Measurements from ENCODE around the gene RPP25L.
A peak's percentile ranks its signal among the peaks of the same experiment; 100 is the strongest.

Gene RPP25L

DNA sequence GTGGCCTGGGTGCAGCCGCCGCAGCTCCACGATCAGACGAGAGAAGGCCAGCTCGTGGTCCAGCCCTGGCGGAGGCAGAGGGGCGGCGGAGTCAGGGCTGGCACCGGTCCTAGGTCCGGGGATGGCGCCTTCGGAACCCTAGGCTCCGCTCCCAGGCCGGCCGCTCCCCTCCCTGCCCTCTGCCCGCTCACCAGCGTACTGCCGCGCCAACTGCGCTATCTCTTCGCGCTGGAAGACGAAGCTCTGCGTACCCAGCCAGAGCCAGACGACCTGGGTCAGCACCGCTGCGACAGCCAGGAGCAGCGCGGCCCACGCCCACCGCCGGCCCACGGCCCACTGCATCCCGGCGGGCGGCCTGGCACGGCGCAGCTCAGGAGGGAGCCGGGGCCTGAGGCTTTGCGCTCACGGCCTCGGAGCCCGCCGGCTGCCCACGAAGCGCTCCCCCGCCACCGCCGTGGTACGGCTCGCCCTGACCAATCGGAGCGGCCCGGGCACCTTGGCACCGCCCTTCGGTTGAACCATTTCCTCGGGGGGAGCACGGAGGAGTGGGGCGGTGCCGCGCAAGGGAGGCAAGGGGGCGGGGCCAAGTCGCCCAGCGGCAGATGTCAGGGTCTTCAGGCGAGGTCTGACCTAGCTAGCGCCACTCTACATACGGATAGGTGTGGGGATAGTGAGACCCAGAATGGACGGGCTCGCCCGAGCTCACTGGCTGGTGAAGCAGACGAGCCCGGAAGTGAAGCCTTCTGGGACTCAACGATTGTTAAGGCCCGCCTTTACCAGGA lies 25.6 kb upstream of the RPP25L start, which contains the start of gene SIGMAR1:
Gene SIGMAR1, minus strand, starts transcription at position 432 of the 782 bp plus-strand sequence. Its CDS starts 90 bp downstream, at position 342.
- peak; percentile 94 for DNase-seq (ENCODE audit: low read depth)

- DNase-seq (ENCODE audit: low read depth), result peak; percentile 54
Measured at GRCh38 chr9:34636791-34637355, 25.0 kb upstream of the RPP25L start.

DNA sequence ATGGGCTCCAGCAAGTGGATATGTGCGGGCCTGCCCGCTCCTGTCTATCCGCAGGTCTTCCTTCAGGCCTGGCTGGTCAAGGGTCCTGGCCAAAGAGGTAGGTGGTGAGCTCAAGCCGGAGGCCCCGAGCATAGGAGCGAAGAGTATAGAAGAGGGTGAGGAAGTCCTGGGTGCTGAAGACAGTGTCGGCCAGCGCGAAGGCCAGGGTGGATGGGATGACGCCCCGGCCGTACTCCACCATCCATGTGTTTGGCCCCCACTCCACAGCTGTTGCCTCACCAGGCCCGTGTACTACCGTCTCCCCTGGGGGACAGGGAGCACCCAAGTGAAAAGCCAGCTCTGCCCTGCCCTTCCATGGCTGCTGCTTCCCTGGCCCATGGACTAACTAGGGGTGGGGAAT lies 23.7 kb upstream of the RPP25L start:
- no peak for DNase-seq (ENCODE audit: low read depth)

- no peak for DNase-seq (ENCODE audit: low read depth)
Measured at GRCh38 chr9:34634551-34635248, 22.8 kb upstream of the RPP25L start.

- peak; percentile 74 for DNase-seq (ENCODE audit: low read depth)
Measured at GRCh38 chr9:34633851-34634550, 22.1 kb upstream of the RPP25L start.

DNA sequence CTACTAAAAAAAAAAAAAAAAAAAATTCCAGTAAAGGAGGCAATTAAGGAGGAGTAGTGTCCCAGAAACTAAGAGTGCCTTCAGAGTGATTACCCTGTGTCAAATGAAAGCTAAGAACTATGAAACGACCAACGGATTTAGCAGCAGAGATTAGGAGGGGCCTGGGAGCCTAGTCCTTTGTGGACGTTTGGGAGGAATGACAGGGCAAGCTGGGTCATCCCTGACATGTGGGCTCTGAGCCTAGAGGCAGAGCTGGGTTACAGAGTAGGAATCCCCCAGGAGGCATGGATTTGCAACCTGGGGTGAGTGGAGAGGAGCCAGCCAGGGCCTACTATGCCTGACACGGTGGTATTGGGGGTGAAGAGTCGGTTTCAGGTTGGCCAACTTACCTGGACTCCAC lies 21.3 kb upstream of the RPP25L start:
- DNase-seq (ENCODE audit: low read depth), result no peak

GRCh38 chr9:34630402-34631154 lies 18.7 kb upstream of the RPP25L start:
- DNase-seq (ENCODE audit: low read depth), result no peak

DNA sequence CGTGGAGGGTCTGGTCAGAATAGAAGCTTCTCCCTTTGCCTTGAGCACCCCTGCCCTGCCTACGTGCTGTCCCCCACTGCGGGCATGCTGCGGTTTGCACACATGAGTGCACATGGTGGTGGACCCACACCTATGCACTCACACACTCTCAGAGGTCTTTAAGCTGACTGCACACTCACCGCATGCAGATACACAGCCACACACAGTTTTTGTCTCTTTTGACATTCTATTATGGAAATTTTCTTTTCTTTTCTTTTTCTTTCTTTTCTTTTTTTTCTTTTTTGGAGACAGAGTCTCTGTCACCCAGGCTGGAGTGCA lies 17.6 kb upstream of the RPP25L start:
- DNase-seq (ENCODE audit: low read depth), result no peak

- no peak for DNase-seq (ENCODE audit: low read depth)
Measured at GRCh38 chr9:34628656-34629490, 17.0 kb upstream of the RPP25L start, which contains the start of gene ARID3C. Gene ARID3C, minus strand, starts transcription at chr9:34629066. Its CDS starts 1,052 bp downstream, at chr9:34628014.

DNA sequence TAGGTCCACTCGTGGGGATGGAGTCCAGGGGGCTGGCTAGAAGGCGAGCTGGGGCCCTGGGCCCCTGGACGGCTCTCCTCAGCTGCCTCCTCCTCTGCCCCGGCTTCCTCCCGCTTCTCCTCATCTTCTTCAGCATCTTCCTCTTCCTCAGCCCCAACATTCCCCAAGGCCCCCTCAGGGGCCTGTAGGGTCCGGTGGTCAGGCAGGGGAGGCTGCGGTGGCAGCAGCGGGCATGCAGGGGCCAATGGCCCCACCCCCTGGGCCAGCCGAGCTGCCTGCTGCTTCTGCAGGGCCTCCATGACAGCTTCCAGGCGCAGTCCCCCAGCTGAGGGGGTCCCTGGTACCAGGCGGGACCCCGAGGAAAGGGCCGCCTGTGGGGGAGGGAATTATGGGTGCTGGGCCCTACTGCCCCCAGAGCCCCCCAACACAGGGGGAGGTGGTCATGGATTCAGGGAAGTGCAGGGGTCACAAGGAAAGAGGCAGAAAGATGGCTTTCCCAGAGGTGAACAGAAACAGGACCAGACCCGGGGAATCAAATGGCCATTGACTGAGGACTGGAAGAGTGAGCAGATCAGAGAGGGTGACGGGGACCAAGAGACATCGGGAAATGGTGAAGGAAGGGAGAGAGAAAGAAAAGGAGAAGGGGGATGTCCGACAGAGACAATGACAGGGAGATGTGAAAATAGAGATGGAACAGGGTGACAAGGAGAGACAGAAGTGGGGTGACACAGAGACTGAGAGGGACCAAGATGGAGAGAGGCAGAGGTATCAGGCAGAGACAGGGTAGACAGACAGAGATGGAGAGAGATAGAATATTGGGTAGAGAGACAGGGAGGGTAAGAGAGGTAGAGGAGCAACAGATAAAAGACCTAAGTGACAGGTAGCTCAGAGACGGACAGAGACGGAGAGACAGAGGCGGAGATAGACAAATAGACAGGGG lies 16.1 kb upstream of the RPP25L start:
- no peak for DNase-seq (ENCODE audit: low read depth)

- no peak for DNase-seq (ENCODE audit: low read depth)
Measured at GRCh38 chr9:34625186-34625486, 13.2 kb upstream of the RPP25L start.

DNA sequence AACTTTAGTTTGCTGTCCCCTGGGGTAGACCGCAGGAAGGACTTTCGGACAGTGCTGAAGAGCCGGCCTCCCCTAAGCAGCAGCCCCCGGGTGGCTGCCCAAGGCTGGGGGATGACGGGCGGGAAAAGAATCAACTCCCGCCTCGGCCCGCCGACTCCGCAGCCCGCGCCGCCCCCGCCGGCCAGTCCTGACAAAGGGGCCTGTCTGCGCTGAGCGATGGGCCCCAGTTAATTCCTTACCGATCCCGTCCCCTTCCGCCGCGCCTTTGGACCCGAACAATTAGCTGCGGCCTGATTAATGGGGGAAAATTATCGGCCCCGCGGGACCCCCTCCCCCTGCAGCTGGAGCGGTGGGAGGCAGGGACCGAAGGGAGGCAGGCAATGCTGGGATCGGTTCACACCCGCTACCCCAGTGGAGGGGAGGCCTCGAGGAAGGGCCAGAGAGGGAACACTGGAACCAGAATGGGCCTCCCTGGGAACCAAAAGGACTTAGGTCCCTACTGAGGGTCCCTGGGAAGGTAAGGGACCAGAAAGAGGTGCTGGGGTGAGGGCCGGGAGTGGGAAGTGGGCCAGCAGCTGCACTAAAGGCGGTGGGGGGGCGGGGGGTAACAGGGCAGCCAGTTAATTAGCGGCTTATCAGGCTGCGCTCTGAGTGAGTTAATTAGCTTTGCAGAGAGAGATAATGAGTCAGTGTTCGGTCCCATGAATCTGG lies 12.7 kb upstream of the RPP25L start:
- no peak for DNase-seq (ENCODE audit: low read depth)

- DNase-seq (ENCODE audit: low read depth), result no peak
Measured at GRCh38 chr9:34623374-34624235, 11.7 kb upstream of the RPP25L start.

GRCh38 chr9:34620061-34620994 lies 8.4 kb upstream of the RPP25L start, which contains the start of gene DCTN3:
Gene DCTN3, minus strand, starts transcription at chr9:34620495. Its CDS starts 31 bp downstream, at chr9:34620464.
- DNase-seq (ENCODE audit: low read depth), result peak; percentile 98

DNA sequence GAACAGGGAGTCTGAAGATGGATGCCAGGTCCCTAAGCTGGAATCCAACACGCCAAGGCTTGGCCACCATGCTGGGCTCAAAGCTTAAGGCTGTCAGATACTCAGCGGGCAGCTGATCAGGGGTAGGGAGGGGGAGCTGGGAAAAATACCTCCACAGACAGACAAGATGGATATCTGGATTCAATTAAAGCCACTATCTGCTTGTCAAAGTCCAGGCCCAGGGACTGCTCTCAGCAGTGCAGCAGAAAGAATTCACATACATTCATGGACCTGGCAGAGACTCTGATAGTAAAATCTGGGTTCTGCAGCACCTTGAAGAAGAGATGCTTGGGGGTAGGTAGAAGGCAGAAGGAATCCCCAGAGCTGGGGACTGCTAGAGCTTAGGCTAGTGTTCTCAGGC lies 3.2 kb upstream of the RPP25L start:
- no peak for DNase-seq (ENCODE audit: low read depth)

GRCh38 chr9:34612788-34613390 lies 992 bp upstream of the RPP25L start:
- peak; percentile 88 for DNase-seq (ENCODE audit: low read depth)
